ENCODE data around the gene ADD1. TPM values are rescaled to one million over a fixed set of nuclear protein-coding genes. Genes with fewer than 3 reads are reported as not detected.

ADD1 gene
- total RNA-seq, 2 experiments from 2014 or later = 136 TPM

Other genes starting within 250 kb of the ADD1 start
- gene TNIP2, start 87.5 kb upstream of the ADD1 start, total RNA-seq = 10 to 100 TPM; 50.0 to 50.3 TPM
- gene SH3BP2, start 50.8 kb upstream of the ADD1 start, total RNA-seq = 10 to 100 TPM; 72.2 to 74.1 TPM
- 100 to 1,000 TPM in 1 of 2 experiments, 10 to 100 TPM in 1; 99.1 to 102 TPM for gene NOP14, start 119.6 kb downstream of the ADD1 start, total RNA-seq
- gene GRK4, start 119.7 kb downstream of the ADD1 start, total RNA-seq = 1 to 10 TPM; 2.6 to 3.2 TPM
- gene HTT-AS, start 230.7 kb downstream of the ADD1 start, total RNA-seq = not detected
- 10 to 100 TPM; 42.9 to 49.4 TPM for gene HTT, start 230.8 kb downstream of the ADD1 start, total RNA-seq

Data from activated naive CD8-positive, alpha-beta T cell treated with anti-CD3 and anti-CD28 coated beads for 36 hours (primary cell).